H54 (cell line): ENCODE data around the gene KIR3DL3.
"Not testable (repeated sequence)": the region's sequence is repeated elsewhere in the genome, so short reads cannot be mapped to it uniquely, and the experiment has no call there.

Source experiments
- DNase-seq: peaks from one replicate; pipeline ENCODE4 v3.0.0; 2011; ENCODE audit warnings: low spot score, mixed read lengths; ENCODE audit not compliant: insufficient read length
- FAIRE-seq: peaks from 3 replicates; lab custom pipeline; 2011; peaks lifted over from hg19 to GRCh38; lab: Jason Lieb, UNC
- POLR2A ChIP-seq: IDR thresholded peaks from 2 replicates; pipeline ENCODE4 v1.6.1; 2011; ENCODE audit warnings: low read depth, mild to moderate bottlenecking, low read length

KIR3DL3 gene

DNA sequence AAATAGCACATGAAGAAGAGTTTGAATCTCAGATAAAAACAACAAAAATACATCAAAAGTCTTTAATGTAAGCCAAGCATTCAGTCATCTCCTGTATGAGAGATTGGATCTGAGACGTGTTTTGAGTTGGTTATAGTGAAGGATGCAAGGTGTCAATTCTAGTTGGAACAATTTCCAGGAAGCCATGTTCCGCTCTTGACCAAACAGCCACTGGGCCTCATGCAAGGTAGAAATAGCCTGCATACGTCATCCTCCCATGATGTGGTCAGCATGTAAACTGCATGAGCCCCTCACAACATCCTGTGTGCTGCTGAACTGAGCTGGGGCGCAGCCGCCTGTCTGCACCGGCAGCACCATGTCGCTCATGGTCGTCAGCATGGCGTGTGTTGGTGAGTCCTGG, at the start of gene KIR3DL3:
Gene KIR3DL3 (plus strand): TSS at position 301 of the 400 bp plus-strand sequence. CDS start 55 bp downstream, at position 356.
- DNase-seq (no peak), FAIRE-seq (no peak)
- TF ChIP-seq POLR2A: no peak

GRCh38 chr19:54676210-54676834, 47.9 kb upstream of the KIR3DL3 start:
- peak; percentile 91 for FAIRE-seq
- peak; percentile 57 for DNase-seq

GRCh38 chr19:54677217-54677616, 47.0 kb upstream of the KIR3DL3 start:
- no peak for TF ChIP-seq POLR2A
- FAIRE-seq (no peak), DNase-seq (no peak)

DNA sequence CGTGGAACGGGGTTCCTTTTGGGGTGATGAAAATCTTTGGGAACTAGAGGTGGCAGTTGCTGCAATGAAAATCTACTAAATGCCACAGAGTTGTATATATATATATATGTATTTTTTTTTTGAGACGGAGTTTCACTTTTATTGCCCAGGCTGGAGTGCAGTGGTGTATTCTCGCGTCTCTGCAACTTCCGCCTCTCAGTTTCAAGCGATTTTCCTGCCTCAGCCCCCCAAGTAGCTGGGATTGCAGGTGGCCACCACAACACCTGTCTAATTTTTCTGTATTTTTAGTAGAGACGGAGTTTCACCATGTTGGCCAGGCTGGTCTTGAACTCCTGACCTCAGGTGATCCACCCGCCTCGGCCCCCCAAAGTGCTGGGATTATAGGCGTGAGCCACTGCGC, 42.6 kb upstream of the KIR3DL3 start:
- not testable (repeated sequence) for FAIRE-seq, DNase-seq

DNA sequence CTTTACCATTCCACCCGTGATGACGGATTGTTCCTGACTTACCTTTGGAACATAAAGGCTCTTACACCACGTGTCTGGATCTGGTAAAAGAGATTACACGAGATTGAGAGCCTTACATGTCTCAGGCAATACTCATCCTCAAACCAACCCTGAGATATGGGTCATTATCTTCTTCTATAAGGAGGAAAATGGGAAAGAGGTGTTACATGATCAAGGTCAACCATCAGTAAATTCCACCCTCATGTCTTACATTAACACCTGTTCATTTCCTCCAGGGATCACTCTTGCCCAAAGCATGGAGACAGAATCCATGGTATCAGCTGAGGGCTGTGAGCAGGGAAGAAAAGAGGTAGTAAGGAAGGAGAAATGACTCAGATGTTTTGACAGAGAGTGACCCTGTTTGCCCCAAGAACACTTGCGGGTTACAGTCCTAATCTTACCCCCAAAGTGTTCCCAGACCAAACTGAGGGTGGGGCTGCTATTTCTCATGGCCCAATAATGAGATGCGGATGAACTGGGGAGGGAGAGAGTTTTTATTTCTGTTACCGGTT, 41.9 kb upstream of the KIR3DL3 start:
- no peak for DNase-seq
- FAIRE-seq: no peak
- TF ChIP-seq POLR2A: no peak

DNA sequence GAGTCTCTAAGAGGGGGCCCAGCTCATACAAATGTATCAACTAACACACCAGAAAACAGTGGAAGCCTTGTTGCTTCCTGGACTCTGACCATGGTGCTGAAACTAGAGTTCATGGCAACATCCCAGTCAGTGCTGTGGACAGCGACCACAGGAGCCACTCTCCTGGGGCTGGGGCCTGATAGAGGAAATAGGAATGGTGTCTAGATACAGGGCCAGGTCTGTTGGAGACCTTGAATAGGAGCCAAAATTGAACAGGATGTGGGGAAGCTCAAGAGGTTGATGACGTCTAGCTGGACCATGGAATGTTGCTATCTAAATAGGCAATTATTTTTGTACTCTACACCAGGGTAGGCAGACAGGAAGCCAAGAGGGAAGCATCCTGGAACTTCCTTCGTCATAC, 39.7 kb upstream of the KIR3DL3 start:
- TF ChIP-seq POLR2A: no peak
- DNase-seq: peak; percentile 20

DNA sequence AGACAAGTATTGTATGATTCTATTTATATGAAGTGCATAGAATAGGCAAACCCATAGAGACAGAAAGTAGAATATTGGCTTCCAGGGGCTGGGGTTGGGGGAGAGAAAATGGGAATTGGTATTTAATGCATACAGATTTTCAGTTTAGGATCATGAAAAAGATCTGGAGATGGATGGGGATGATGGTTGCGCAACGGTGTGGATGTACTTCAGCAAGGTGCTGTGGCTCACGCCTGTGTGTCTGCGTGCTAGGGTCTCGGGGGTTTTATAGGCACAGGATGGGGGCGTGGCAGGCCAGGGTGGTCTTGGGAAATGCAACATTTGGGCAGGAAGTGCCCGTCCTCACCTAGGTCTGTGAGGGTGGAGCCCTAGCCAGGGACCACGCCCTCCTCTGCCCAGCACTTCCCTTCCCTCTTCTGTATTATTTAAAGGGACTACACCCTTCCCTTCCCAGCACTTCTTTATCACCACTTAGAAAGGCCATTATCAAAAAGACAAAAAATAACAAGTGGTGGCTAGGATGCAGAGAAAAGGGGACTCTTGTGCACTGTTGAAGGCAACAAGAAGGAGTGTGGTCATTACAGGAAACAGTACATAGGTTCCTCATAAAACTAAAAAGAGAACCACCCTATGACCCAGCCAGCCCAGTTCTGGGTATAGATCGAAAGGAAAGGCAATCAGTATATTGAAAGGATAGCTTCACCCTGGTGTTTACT, 32.5 kb upstream of the KIR3DL3 start:
- no peak for FAIRE-seq
- no peak for TF ChIP-seq POLR2A
- no peak for DNase-seq

More for the DNA sequence above, 39.7 kb upstream of the KIR3DL3 start:
- FAIRE-seq: no peak

DNA sequence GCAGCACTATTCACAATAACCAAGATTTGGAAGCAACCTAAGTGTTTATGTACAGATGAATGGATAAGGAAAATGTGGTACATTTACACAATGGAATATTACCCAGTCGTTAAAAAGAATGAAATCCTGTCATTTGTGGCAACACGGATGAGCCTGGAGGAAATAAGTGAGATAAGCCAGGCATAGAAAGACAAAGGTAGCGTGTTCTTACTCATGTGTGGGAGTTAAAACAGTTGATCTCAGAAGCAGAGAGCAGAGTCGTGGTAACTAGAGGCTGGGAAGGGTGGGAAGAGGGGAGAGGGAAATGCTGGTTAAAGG, 32.0 kb upstream of the KIR3DL3 start:
- DNase-seq (no peak), FAIRE-seq (no peak)
- no peak for TF ChIP-seq POLR2A

DNA sequence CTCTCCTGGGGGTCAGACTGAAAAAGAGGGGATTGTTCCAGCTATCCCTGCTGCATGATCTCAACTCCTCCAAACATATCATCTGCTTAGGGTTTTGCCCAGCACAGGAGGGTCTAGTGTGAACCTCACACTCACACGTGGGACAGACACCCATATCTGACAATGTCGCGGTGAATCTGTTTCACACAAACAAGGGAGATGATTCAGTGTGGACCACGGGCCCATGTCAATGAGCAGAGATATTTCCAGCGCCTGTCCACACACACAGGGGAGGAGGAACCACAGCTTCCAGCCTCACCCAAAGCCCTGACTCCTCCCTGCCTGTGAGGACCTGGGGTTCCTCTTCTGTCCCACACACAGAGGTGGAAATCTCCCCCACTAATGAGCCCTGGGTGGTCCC, 29.6 kb upstream of the KIR3DL3 start:
- DNase-seq: no peak
- no peak for TF ChIP-seq POLR2A
- FAIRE-seq: no peak

DNA sequence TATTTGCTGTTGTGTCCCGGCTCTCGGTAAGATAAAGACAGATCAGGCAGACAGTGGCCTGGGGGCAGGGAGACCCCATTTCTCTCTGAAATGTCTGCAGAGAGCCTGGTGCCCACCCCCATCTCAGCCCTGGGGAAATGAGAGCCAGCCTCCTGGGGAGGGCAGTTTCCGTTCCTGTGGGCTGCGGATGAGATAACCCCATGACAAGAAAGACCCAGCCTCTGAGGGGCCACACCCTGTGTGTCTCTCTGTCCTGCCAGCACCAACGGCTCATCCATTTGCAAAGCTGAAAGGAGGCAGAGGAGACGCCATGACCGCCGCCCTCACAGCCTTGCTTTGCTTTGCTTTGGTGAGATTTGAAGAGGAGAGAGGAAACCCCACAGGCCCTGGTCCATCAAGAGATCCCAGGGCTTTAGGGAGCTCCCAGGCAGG, 28.1 kb upstream of the KIR3DL3 start:
- FAIRE-seq: no peak
- no peak for DNase-seq
- no peak for TF ChIP-seq POLR2A

- no peak for TF ChIP-seq POLR2A
- FAIRE-seq (no peak), DNase-seq (no peak)
Observed at GRCh38 chr19:54696766-54697165, 27.5 kb upstream of the KIR3DL3 start.

- not testable (repeated sequence) for DNase-seq, FAIRE-seq
Observed at GRCh38 chr19:54697716-54698115, 26.5 kb upstream of the KIR3DL3 start.

GRCh38 chr19:54704928-54705327, 19.3 kb upstream of the KIR3DL3 start:
- TF ChIP-seq POLR2A: no peak
- no peak for FAIRE-seq
- DNase-seq: no peak

GRCh38 chr19:54707962-54708361, 16.3 kb upstream of the KIR3DL3 start:
- no peak for DNase-seq
- no peak for FAIRE-seq
- TF ChIP-seq POLR2A: no peak

DNA sequence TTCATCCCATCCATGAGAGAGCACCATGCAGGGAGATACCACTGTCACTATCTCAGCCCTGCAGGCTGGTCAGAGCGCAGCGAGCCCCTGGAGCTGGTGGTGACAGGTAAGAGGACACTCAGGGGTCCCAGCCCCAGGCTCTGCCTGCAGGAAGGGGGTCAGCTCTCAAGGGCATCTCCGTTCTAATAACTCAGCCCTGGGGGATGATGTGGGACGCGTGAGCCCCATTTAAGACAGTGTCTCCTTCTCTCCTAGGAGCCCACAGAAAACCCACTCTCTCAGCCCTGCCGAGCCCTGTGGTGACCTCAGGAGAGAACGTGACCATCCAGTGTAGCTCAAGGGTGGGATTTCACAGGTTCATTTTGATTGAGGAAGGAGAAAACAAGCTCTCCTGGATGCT, 15.5 kb upstream of the KIR3DL3 start:
- TF ChIP-seq POLR2A: no peak
- DNase-seq: no peak
- FAIRE-seq: no peak
